ENCODE measurements around the gene MRPL27.

The MRPL27 gene

GRCh38 chr17:50355701-50356341, 17.2 kb downstream of the MRPL27 start:
- Histone ChIP-seq H4K8ac (ENCODE audit: low read depth, low read length) (peak overlapping the region; percentile 65), H3K27ac (replicated peaks; ENCODE audit: low read length) (no peak overlapping the region), H2BK5ac (ENCODE audit: low read length) (no peak overlapping the region), H3K4me3 (ENCODE audit: low read length in 2 of 2) (no peak overlapping the region), H3K4me2 (ENCODE audit: insufficient read depth, low read length, poor library complexity, severe bottlenecking) (no peak overlapping the region), H3K14ac (ENCODE audit: low read length) (no peak overlapping the region), H3K23ac (ENCODE audit: low read depth, low read length, poor library complexity) (peak overlapping the region; percentile 80), H2BK12ac (ENCODE audit: low read length) (no peak overlapping the region), H3K18ac (ENCODE audit: low read length) (no peak overlapping the region), H2AK5ac (ENCODE audit: low read depth, low read length) (no peak overlapping the region), H3K9ac (ENCODE audit: low read depth, low read length, poor library complexity) (peak overlapping the region; percentile 60), H2BK120ac (ENCODE audit: low read depth, low read length) (no peak overlapping the region), H2BK15ac (ENCODE audit: low read length) (no peak overlapping the region), H3K79me1 (ENCODE audit: low read depth, low read length) (peaks cover 20% of the 10 kb centered on the region), H3K36me3 (replicated peaks in 1 of 2; ENCODE audit: control insufficient read depth in 2 of 2, insufficient read depth in 2 of 2, low read length in 2 of 2) (peaks cover 63 to 90% of the 10 kb centered on the region in 2 donors), H3K4me1 (ENCODE audit: control insufficient read depth in 2 of 2, insufficient read depth in 1 of 2, low read depth in 1 of 2, low read length in 2 of 2) (peaks cover 0 to 2% of the 10 kb centered on the region in 2 donors), H2AFZ (ENCODE audit: low read length) (no peak overlapping the region), H4K91ac (ENCODE audit: low read depth, low read length, poor library complexity) (no peak overlapping the region), H3K9me3 (replicated peaks in 1 of 2; ENCODE audit: control insufficient read depth in 2 of 2, insufficient read depth in 1 of 2, low read depth in 1 of 2, low read length in 2 of 2) (no peaks in the 10 kb centered on the region), H3K27me3 (ENCODE audit: control insufficient read depth in 3 of 3, insufficient read depth in 3 of 3, low read depth in 1 of 3, low read length in 3 of 3) (no peaks in the 10 kb centered on the region), H3K4ac (ENCODE audit: low read length) (no peak overlapping the region)
- WGBS, 2 donors (ENCODE audit: extremely low coverage in 2 of 2, insufficient read length in 2 of 2, insufficient replicate concordance in 1 of 2): no CpG with 5 or more reads among the region's 20 CpGs
- DNase-seq (ENCODE audit: low spot score): no peak

GRCh38 chr17:50355336-50355700, 17.7 kb downstream of the MRPL27 start:
- Histone ChIP-seq H2BK12ac (ENCODE audit: low read length) (no peak overlapping the region), H3K4me3 (ENCODE audit: low read length in 2 of 2) (no peak overlapping the region), H3K4me1 (ENCODE audit: control insufficient read depth in 2 of 2, insufficient read depth in 1 of 2, low read depth in 1 of 2, low read length in 2 of 2) (peaks cover 0 to 2% of the 10 kb centered on the region in 2 donors), H4K91ac (ENCODE audit: low read depth, low read length, poor library complexity) (no peak overlapping the region), H3K18ac (ENCODE audit: low read length) (no peak overlapping the region), H3K14ac (ENCODE audit: low read length) (no peak overlapping the region), H2BK120ac (ENCODE audit: low read depth, low read length) (no peak overlapping the region), H2AK5ac (ENCODE audit: low read depth, low read length) (no peak overlapping the region), H2AFZ (ENCODE audit: low read length) (no peak overlapping the region), H2BK15ac (ENCODE audit: low read length) (no peak overlapping the region), H3K79me1 (ENCODE audit: low read depth, low read length) (peaks cover 20% of the 10 kb centered on the region), H4K8ac (ENCODE audit: low read depth, low read length) (no peak overlapping the region), H3K36me3 (replicated peaks in 1 of 2; ENCODE audit: control insufficient read depth in 2 of 2, insufficient read depth in 2 of 2, low read length in 2 of 2) (peaks cover 66 to 86% of the 10 kb centered on the region in 2 donors), H3K4ac (ENCODE audit: low read length) (no peak overlapping the region), H3K27ac (replicated peaks; ENCODE audit: low read length) (no peak overlapping the region), H3K4me2 (ENCODE audit: insufficient read depth, low read length, poor library complexity, severe bottlenecking) (no peak overlapping the region), H2BK5ac (ENCODE audit: low read length) (peak overlapping the region; percentile 39), H3K9me3 (replicated peaks in 1 of 2; ENCODE audit: control insufficient read depth in 2 of 2, insufficient read depth in 1 of 2, low read depth in 1 of 2, low read length in 2 of 2) (no peaks in the 10 kb centered on the region), H3K23ac (ENCODE audit: low read depth, low read length, poor library complexity) (no peak overlapping the region), H3K27me3 (ENCODE audit: control insufficient read depth in 3 of 3, insufficient read depth in 3 of 3, low read depth in 1 of 3, low read length in 3 of 3) (no peaks in the 10 kb centered on the region), H3K9ac (ENCODE audit: low read depth, low read length, poor library complexity) (no peak overlapping the region)
- DNase-seq (ENCODE audit: low spot score): no peak
- no CpG with 5 or more reads among the region's 4 CpGs for WGBS, 2 donors (ENCODE audit: extremely low coverage in 2 of 2, insufficient read length in 2 of 2, insufficient replicate concordance in 1 of 2)

GRCh38 chr17:50354776-50355175, 18.2 kb downstream of the MRPL27 start:
- Histone ChIP-seq H2BK12ac (ENCODE audit: low read length) (no peak overlapping the region), H3K18ac (ENCODE audit: low read length) (no peak overlapping the region), H2BK120ac (ENCODE audit: low read depth, low read length) (no peak overlapping the region), H2AFZ (ENCODE audit: low read length) (no peak overlapping the region), H3K23ac (ENCODE audit: low read depth, low read length, poor library complexity) (peak overlapping the region; percentile 6), H2AK5ac (ENCODE audit: low read depth, low read length) (no peak overlapping the region), H3K4me1 (ENCODE audit: control insufficient read depth in 2 of 2, insufficient read depth in 1 of 2, low read depth in 1 of 2, low read length in 2 of 2) (peaks cover 0 to 2% of the 10 kb centered on the region in 2 donors), H3K27me3 (ENCODE audit: control insufficient read depth in 3 of 3, insufficient read depth in 3 of 3, low read depth in 1 of 3, low read length in 3 of 3) (no peaks in the 10 kb centered on the region), H3K4me2 (ENCODE audit: insufficient read depth, low read length, poor library complexity, severe bottlenecking) (no peak overlapping the region), H2BK15ac (ENCODE audit: low read length) (no peak overlapping the region), H4K91ac (ENCODE audit: low read depth, low read length, poor library complexity) (no peak overlapping the region), H4K8ac (ENCODE audit: low read depth, low read length) (no peak overlapping the region), H3K4ac (ENCODE audit: low read length) (no peak overlapping the region), H2BK5ac (ENCODE audit: low read length) (peak overlapping the region; percentile 39), H3K9ac (ENCODE audit: low read depth, low read length, poor library complexity) (no peak overlapping the region), H3K27ac (replicated peaks; ENCODE audit: low read length) (no peak overlapping the region), H3K9me3 (replicated peaks in 1 of 2; ENCODE audit: control insufficient read depth in 2 of 2, insufficient read depth in 1 of 2, low read depth in 1 of 2, low read length in 2 of 2) (no peaks in the 10 kb centered on the region), H3K36me3 (replicated peaks in 1 of 2; ENCODE audit: control insufficient read depth in 2 of 2, insufficient read depth in 2 of 2, low read length in 2 of 2) (peaks cover 66 to 81% of the 10 kb centered on the region in 2 donors), H3K4me3 (ENCODE audit: low read length in 2 of 2) (no peak overlapping the region), H3K79me1 (ENCODE audit: low read depth, low read length) (peaks cover 20% of the 10 kb centered on the region), H3K14ac (ENCODE audit: low read length) (no peak overlapping the region)
- DNase-seq (ENCODE audit: low spot score): no peak
- no CpG with 5 or more reads among the region's 13 CpGs for WGBS, 2 donors (ENCODE audit: extremely low coverage in 2 of 2, insufficient read length in 2 of 2, insufficient replicate concordance in 1 of 2)

- Histone ChIP-seq H2AFZ (ENCODE audit: low read length) (no peak overlapping the region), H3K4me1 (ENCODE audit: control insufficient read depth in 2 of 2, insufficient read depth in 1 of 2, low read depth in 1 of 2, low read length in 2 of 2) (peaks cover 0 to under 1% of the 10 kb centered on the region in 2 donors), H2BK5ac (ENCODE audit: low read length) (peak overlapping the region; percentile 82), H3K9ac (ENCODE audit: low read depth, low read length, poor library complexity) (no peak overlapping the region), H3K36me3 (replicated peaks in 1 of 2; ENCODE audit: control insufficient read depth in 2 of 2, insufficient read depth in 2 of 2, low read length in 2 of 2) (peaks cover 62 to 77% of the 10 kb centered on the region in 2 donors), H2AK5ac (ENCODE audit: low read depth, low read length) (no peak overlapping the region), H3K4ac (ENCODE audit: low read length) (peak overlapping the region; percentile 3), H2BK120ac (ENCODE audit: low read depth, low read length) (no peak overlapping the region), H3K4me3 (ENCODE audit: low read length in 2 of 2) (no peak overlapping the region), H2BK12ac (ENCODE audit: low read length) (no peak overlapping the region), H3K4me2 (ENCODE audit: insufficient read depth, low read length, poor library complexity, severe bottlenecking) (no peak overlapping the region), H3K27ac (replicated peaks; ENCODE audit: low read length) (no peak overlapping the region), H3K23ac (ENCODE audit: low read depth, low read length, poor library complexity) (peak overlapping the region; percentile 43), H2BK15ac (ENCODE audit: low read length) (no peak overlapping the region), H3K18ac (ENCODE audit: low read length) (no peak overlapping the region), H4K8ac (ENCODE audit: low read depth, low read length) (no peak overlapping the region), H3K79me1 (ENCODE audit: low read depth, low read length) (peaks cover 20% of the 10 kb centered on the region), H3K9me3 (replicated peaks in 1 of 2; ENCODE audit: control insufficient read depth in 2 of 2, insufficient read depth in 1 of 2, low read depth in 1 of 2, low read length in 2 of 2) (no peaks in the 10 kb centered on the region), H3K27me3 (ENCODE audit: control insufficient read depth in 3 of 3, insufficient read depth in 3 of 3, low read depth in 1 of 3, low read length in 3 of 3) (no peaks in the 10 kb centered on the region), H3K14ac (ENCODE audit: low read length) (no peak overlapping the region), H4K91ac (ENCODE audit: low read depth, low read length, poor library complexity) (no peak overlapping the region)
- no peak for DNase-seq (ENCODE audit: low spot score)
- WGBS, 2 donors (ENCODE audit: extremely low coverage in 2 of 2, insufficient read length in 2 of 2, insufficient replicate concordance in 1 of 2): no CpG with 5 or more reads among the region's 15 CpGs
Observed at GRCh38 chr17:50354198-50354597, 18.8 kb downstream of the MRPL27 start.

Measured in neuronal stem cell (in vitro differentiated cells).